IMR-90 (cell line): ENCODE measurements around the gene TKTL2. TPM values are rescaled to one million over a fixed set of nuclear protein-coding genes. Genes with fewer than 3 reads are reported as not detected.

Experiments used
- polyA plus RNA-seq, 3 experiments: library from polyadenylated mRNA; depleted of rRNA; stranded (reverse); fragments of >200 nt; gene quantifications; 2 replicates each; pipeline ENCODE4 v1.2.3, GENCODE V29; 2012; ENCODE audit warnings: low replicate concordance in 1 of 3
- total RNA-seq: library from RNA; depleted of rRNA; stranded (reverse); fragments of >200 nt; gene quantifications from 2 replicates; pipeline ENCODE4 v1.2.3, GENCODE V29; 2012; rRNA removed

Gene TKTL2
- total and polyA plus RNA-seq, 2 of the 4 experiments (the other 2 are of a cell fraction): not detected

Other genes with a start within 250 kb of the TKTL2 start
- gene NPY1R, start 141.2 kb downstream of the TKTL2 start, total RNA-seq: under 0.01 TPM in 2 replicates
- gene NPY1R, start 141.2 kb downstream of the TKTL2 start, polyA plus RNA-seq (2012; rRNA removed): not detected in 2 replicates
- not detected in 2 replicates for gene NPY5R, start 129.9 kb downstream of the TKTL2 start, total RNA-seq
- gene NPY5R, start 129.9 kb downstream of the TKTL2 start, polyA plus RNA-seq (2012; rRNA removed): not detected in 2 replicates
- 9.3 and 42.5 TPM in 2 replicates for gene TMA16, start 20.9 kb upstream of the TKTL2 start, total RNA-seq
- gene TMA16, start 20.9 kb upstream of the TKTL2 start, polyA plus RNA-seq (2012; rRNA removed): 15.6 and 19.8 TPM in 2 replicates